Astrocyte of the cerebellum (primary cell): ENCODE measurements around the gene HOXD9.

Experiments used
- DNase-seq: peaks from one replicate; pipeline ENCODE4 v3.0.0-alpha.2; 2011; ENCODE audit warnings: low read depth
- H3K4me3 ChIP-seq: 2 replicates; pipeline ENCODE4 v1.5.1; 2011; ENCODE audit warnings: mild to moderate bottlenecking, low read depth, low read length, moderate library complexity
- CTCF ChIP-seq: IDR thresholded peaks from 2 replicates; pipeline ENCODE4 v1.5.1; 2012; ENCODE audit warnings: low read length, low read depth, moderate library complexity, mild to moderate bottlenecking; ENCODE audit errors: missing control alignments
- in situ Hi-C: cut with HindIII; loops from 2 replicates; pipeline ENCODE4 v1.10.0; 2017; ENCODE audit warnings: low sequenced_read_pairs

HOXD9 gene

GRCh38 chr2:176110415-176111308 lies 11.9 kb upstream of the HOXD9 start:
- TF ChIP-seq CTCF: no peak
- H3K4me3 ChIP-seq: no peak overlapping the region
- in situ Hi-C loops: loop anchor here (25.0 kb wide), 1 partner anchor 1027 kb away; no protein-coding TSS in a partner anchor
- no peak for DNase-seq

GRCh38 chr2:176111309-176111663 lies 11.2 kb upstream of the HOXD9 start:
- TF ChIP-seq CTCF: peak; percentile 66
- in situ Hi-C loops: loop anchor here (25.0 kb wide), 1 partner anchor 1026 kb away; no protein-coding TSS in a partner anchor
- H3K4me3 ChIP-seq: no peak overlapping the region
- no peak for DNase-seq

- in situ Hi-C loops: loop anchor here (25.0 kb wide), 1 partner anchor 1025 kb away; no protein-coding TSS in a partner anchor
- no peak overlapping the region for H3K4me3 ChIP-seq
- TF ChIP-seq CTCF: no peak
- no peak for DNase-seq
Measured at GRCh38 chr2:176111846-176112374, 10.6 kb upstream of the HOXD9 start.

GRCh38 chr2:176112375-176113302 lies 9.9 kb upstream of the HOXD9 start:
- no peak for DNase-seq
- TF ChIP-seq CTCF: no peak
- in situ Hi-C loops: loop anchor here (25.0 kb wide), 1 partner anchor 1025 kb away; no protein-coding TSS in a partner anchor
- no peak overlapping the region for H3K4me3 ChIP-seq

- no peak overlapping the region for H3K4me3 ChIP-seq
- in situ Hi-C loops: loop anchor here (25.0 kb wide), 1 partner anchor 1023 kb away; no protein-coding TSS in a partner anchor
- DNase-seq: no peak
- TF ChIP-seq CTCF: no peak
Measured at GRCh38 chr2:176114120-176114929, 8.2 kb upstream of the HOXD9 start.
